ENCODE results near the gene TNFSF12. TPM values are rescaled to one million over a fixed set of nuclear protein-coding genes. Genes with fewer than 3 reads are reported as not detected.
A peak's percentile ranks its signal among the peaks of the same experiment; 100 is the strongest.

The TNFSF12 gene
- total and polyA plus RNA-seq, 8 donors = 6.1 to 199 (median 46.5) TPM

- 53 to 71% (median 64%) methylated on average over 12 of the region's 12 CpGs for WGBS, 5 donors
- Histone ChIP-seq H3K27me3 (no peaks in the 10 kb centered on the region), H3K4me3 (peak overlapping the region; percentile 18 to 66 (median 42)), H3K27ac (peak overlapping the region; percentile 85 to 95 (median 89)), H3K9me3 (no peaks in the 10 kb centered on the region), H3K4me1 (peaks cover 68 to 92% (median 85%) of the 10 kb centered on the region in 4 donors), H3K36me3 (peaks cover 40 to 50% (median 45%) of the 10 kb centered on the region in 4 donors)
- no peak for DNase-seq
- intact Hi-C loops (cut with DNase I; ENCODE audit: low total_unique reads) = no loop called here
- TF ChIP-seq CTCF (IDR thresholded peaks at IDR 0.05) (no peak), POLR2A (IDR thresholded peaks at IDR 0.05) (no peak), EP300 (IDR thresholded peaks at IDR 0.05) (no peak), POLR2AphosphoS5 (IDR thresholded peaks at IDR 0.05) (no peak)
Observed at GRCh38 chr17:7579834-7580603, 31.2 kb downstream of the TNFSF12 start.

- H3K27ac ChIP-seq = peak overlapping the region; percentile 87 to 95 (median 90)
- peaks cover 60 to 92% (median 85%) of the 10 kb centered on the region in 4 donors for H3K4me1 ChIP-seq
- WGBS, 5 donors = 79 to 85% (median 81%) methylated on average over 23 of the region's 23 CpGs
- TF ChIP-seq CTCF (IDR thresholded peaks at IDR 0.05) (no peak), POLR2AphosphoS5 (IDR thresholded peaks at IDR 0.05) (no peak), EP300 (IDR thresholded peaks at IDR 0.05) (no peak), POLR2A (IDR thresholded peaks at IDR 0.05) (no peak)
- H3K4me3 ChIP-seq = peak overlapping the region; percentile 6 to 66 (median 42)
- intact Hi-C loops (cut with DNase I; ENCODE audit: low total_unique reads) = no loop called here
- H3K27me3 ChIP-seq = no peaks in the 10 kb centered on the region
- DNase-seq = no peak
- H3K36me3 ChIP-seq = peaks cover 31 to 43% (median 36%) of the 10 kb centered on the region in 4 donors
- H3K9me3 ChIP-seq = no peaks in the 10 kb centered on the region
Observed at GRCh38 chr17:7580604-7581575, 32.0 kb downstream of the TNFSF12 start.

GRCh38 chr17:7582396-7583252, 33.8 kb downstream of the TNFSF12 start:
- intact Hi-C loops (cut with DNase I; ENCODE audit: low total_unique reads) = no loop called here
- Histone ChIP-seq H3K27me3 (no peaks in the 10 kb centered on the region), H3K9me3 (no peaks in the 10 kb centered on the region), H3K4me3 (peak overlapping the region; percentile 55 to 66 (median 60)), H3K4me1 (peaks cover 53 to 92% (median 85%) of the 10 kb centered on the region in 4 donors), H3K27ac (peak overlapping the region; percentile 90 to 97 (median 94)), H3K36me3 (peaks cover 14 to 43% (median 32%) of the 10 kb centered on the region in 4 donors)
- TF ChIP-seq EP300 (IDR thresholded peaks at IDR 0.05) = no peak
- TF ChIP-seq CTCF (IDR thresholded peaks at IDR 0.05) = no peak
- no peak for TF ChIP-seq POLR2A (IDR thresholded peaks at IDR 0.05)
- TF ChIP-seq POLR2AphosphoS5 (IDR thresholded peaks at IDR 0.05) = no peak
- WGBS, 5 donors = 83 to 88% (median 86%) methylated on average over 16 to 36 of the region's 36 CpGs
- DNase-seq = peak in 1 of 2 donors; percentile 51

All from stomach (tissue), 9 donors.